HCT116 (cell line): ENCODE results near the gene AOPEP.

Experiments
- CTCF ChIP-seq, 3 experiments: fragments of 200-600 bp in 1 of 3; sonication (generic) in 1 of 3; IDR thresholded peaks in 2 of 3; conservative IDR thresholded peaks in 1 of 3; 2 replicates each; pipeline ENCODE4 v1.5.1; 2012 to 2017; ENCODE audit warnings: low read depth in 2 of 3, low read length in 2 of 3, antibody characterized with exemption in 1 of 3, borderline replicate concordance in 1 of 3, control low read depth in 1 of 3, mild to moderate bottlenecking in 1 of 3, mixed read lengths in 1 of 3, mixed run types in 1 of 3, moderate library complexity in 1 of 3; ENCODE audit not compliant: insufficient read depth in 1 of 3
- ELF1 ChIP-seq: IDR thresholded peaks from 2 replicates; pipeline ENCODE4 v1.6.1; 2012; ENCODE audit warnings: low read depth, borderline replicate concordance
- EZH2 ChIP-seq: fragments of 200-600 bp; sonication (generic); IDR thresholded peaks from 2 replicates; pipeline ENCODE4 v1.6.1; 2017; ENCODE audit warnings: antibody characterized with exemption, mixed run types
- FOSL1 ChIP-seq: IDR thresholded peaks from 2 replicates; pipeline ENCODE4 v1.6.1; 2012; ENCODE audit warnings: low read depth
- REST ChIP-seq: IDR thresholded peaks from 2 replicates; pipeline ENCODE4 v1.6.1; 2012; ENCODE audit warnings: low read depth

- TF ChIP-seq FOSL1 (no peak), REST (no peak), CTCF (IDR thresholded peaks at IDR 0.05 in 2 of 3, conservative IDR thresholded peaks at IDR 0.05 in 1 of 3; ENCODE audit: borderline replicate concordance in 1 of 3, insufficient read depth in 1 of 3, low read depth in 2 of 3, low read length in 2 of 3) (peak; percentile 72 to 90 (median 88); a peak in 5 of 6 replicates), ELF1 (no peak), EZH2 (no peak)
Measured at GRCh38 chr9:95131023-95131943, 404.8 kb downstream of the AOPEP start.
